Ishikawa (cell line): ENCODE results near the gene AOC1.

Source experiments
- CEBPB ChIP-seq: IDR thresholded peaks from 2 replicates; pipeline ENCODE4 v1.6.1; 2012
- EP300 ChIP-seq: IDR thresholded peaks from 2 replicates; pipeline ENCODE4 v1.6.1; 2012; ENCODE audit warnings: borderline replicate concordance
- MAX ChIP-seq: IDR thresholded peaks from 2 replicates; pipeline ENCODE4 v1.6.1; 2012
- RAD21 ChIP-seq: IDR thresholded peaks from 2 replicates; pipeline ENCODE4 v1.6.1; 2012; ENCODE audit warnings: low read depth
- REST ChIP-seq: IDR thresholded peaks from 2 replicates; pipeline ENCODE4 v1.6.1; 2012; ENCODE audit warnings: low read depth, mild to moderate bottlenecking
- TAF1 ChIP-seq: IDR thresholded peaks from 2 replicates; pipeline ENCODE4 v1.6.1; 2012; ENCODE audit warnings: low read depth, mild to moderate bottlenecking
- USF1 ChIP-seq: IDR thresholded peaks from 2 replicates; pipeline ENCODE4 v1.6.1; 2012

- TF ChIP-seq CEBPB (no peak), RAD21 (no peak), TAF1 (no peak), EP300 (no peak), REST (no peak), USF1 (no peak), MAX (no peak)
Measured at GRCh38 chr7:150846291-150847115, 5.8 kb upstream of the AOC1 start.
